PC-9 (cell line): ENCODE data around the gene FASLG. TPM values are rescaled to one million over a fixed set of nuclear protein-coding genes. Genes with fewer than 3 reads are reported as not detected.

Experiments used
- BruUV-seq: library from RNA; stranded (reverse); fragments of 400-500 nt; replicated peaks from 2 replicates; lab custom pipeline; 2021; lab: Mats Ljungman, UMichigan
- CTCF ChIA-PET: fragments of 300-600 bp; sonication (Branson Sonifier 250); formaldehyde crosslinking; loops from one replicate; lab custom pipeline; 2022; ENCODE audit warnings: antibody characterized with exemption; lab: Charles Lee
- POLR2A ChIA-PET: fragments of 300-600 bp; sonication (Branson Sonifier 250); formaldehyde crosslinking; loops from one replicate; lab custom pipeline; 2022; ENCODE audit warnings: antibody characterized with exemption; ENCODE audit not compliant: unreplicated experiment; lab: Charles Lee
- DNase-seq, 2 experiments: peaks; one replicate each; pipeline versions ENCODE4 v3.0.0 to v3.0.0-alpha.2; 2015 to 2022; ENCODE audit warnings: mixed read lengths in 1 of 2
- H2AFZ ChIP-seq: fragments of 200-600 bp; sonication (generic); 2 replicates; pipeline ENCODE4 v1.8.1; 2017; ENCODE audit warnings: antibody characterized with exemption
- H3F3A ChIP-seq: fragments of 200-600 bp; sonication (generic); 2 replicates; pipeline ENCODE4 v1.8.1; 2017; ENCODE audit warnings: antibody characterized with exemption, mild to moderate bottlenecking, low read depth; ENCODE audit not compliant: insufficient read depth
- H3K27ac ChIP-seq: fragments of 200-600 bp; sonication (generic); 2 replicates; pipeline ENCODE4 v1.6.1; 2016; ENCODE audit warnings: mixed run types
- H3K27me3 ChIP-seq: fragments of 200-600 bp; sonication (generic); 2 replicates; pipeline ENCODE4 v1.6.1; 2016; ENCODE audit warnings: low read depth, mixed run types; ENCODE audit not compliant: insufficient read depth
- H3K36me3 ChIP-seq: fragments of 200-600 bp; sonication (generic); 2 replicates; pipeline ENCODE4 v1.6.1; 2016; ENCODE audit warnings: low read depth, mixed run types
- H3K4me1 ChIP-seq: fragments of 200-600 bp; sonication (generic); replicated peaks from 2 replicates; pipeline ENCODE4 v1.6.1; 2016; ENCODE audit warnings: mixed run types; ENCODE audit not compliant: insufficient read depth
- H3K4me2 ChIP-seq: fragments of 200-600 bp; sonication (generic); 2 replicates; pipeline ENCODE4 v1.6.1; 2017; ENCODE audit warnings: mixed run types
- H3K4me3 ChIP-seq: fragments of 200-600 bp; sonication (generic); 2 replicates; pipeline ENCODE4 v1.6.1; 2016; ENCODE audit warnings: mixed run types
- H3K79me2 ChIP-seq: fragments of 200-600 bp; sonication (generic); 2 replicates; pipeline ENCODE4 v1.6.1; 2017; ENCODE audit warnings: low read depth, mixed run types
- H3K9me2 ChIP-seq: fragments of 200-600 bp; sonication (generic); 2 replicates; pipeline ENCODE4 v1.8.1; 2017; ENCODE audit warnings: mild to moderate bottlenecking; ENCODE audit not compliant: insufficient read depth
- H3K9me3 ChIP-seq: fragments of 200-600 bp; sonication (generic); 2 replicates; pipeline ENCODE4 v1.8.1; 2016; ENCODE audit warnings: low read depth; ENCODE audit not compliant: insufficient read depth
- H4K20me1 ChIP-seq: fragments of 200-600 bp; sonication (generic); 2 replicates; pipeline ENCODE4 v1.8.1; 2017; ENCODE audit not compliant: insufficient read depth
- CTCF ChIP-seq: fragments of 200-600 bp; sonication (generic); conservative IDR thresholded peaks from 2 replicates; pipeline ENCODE4 v1.6.1; 2017; ENCODE audit warnings: mixed run types, antibody characterized with exemption, mild to moderate bottlenecking, moderate library complexity
- EZH2 ChIP-seq: fragments of 200-600 bp; sonication (generic); IDR thresholded peaks from 2 replicates; pipeline ENCODE4 v1.8.0; 2017; ENCODE audit warnings: antibody characterized with exemption, low read depth
- intact Hi-C: fragments of 100-400 bp; cut with micrococcal nuclease; formaldehyde crosslinking; loops from one replicate; pipeline ENCODE4 v1.10.0; 2022; ENCODE audit not compliant: unreplicated experiment
- total RNA-seq: library from RNA; stranded (reverse); gene quantifications from 2 replicates; pipeline ENCODE4 v1.2.3, GENCODE V29; 2021

FASLG gene
- total RNA-seq, 1 experiment from 2014 or later = not detected

GRCh38 chr1:172637522-172637921 is 21.4 kb upstream of the FASLG start:
- H3K9me3 ChIP-seq = peaks cover 9% of the 10 kb centered on the region; the same call in 1 of the 2 replicates
- no peaks in the 10 kb centered on the region for H4K20me1 ChIP-seq
- H3K9me2 ChIP-seq = no peaks in the 10 kb centered on the region
- peak overlapping the region; percentile 87 for H3K27ac ChIP-seq
- CTCF ChIA-PET = interaction anchor here (0.6 to 1.0 kb wide), 2 partner anchors 83 to 836 kb away, joined by 3 to 4 read pairs; no protein-coding TSS in a partner anchor
- peaks cover 36% of the 10 kb centered on the region for H3K4me1 ChIP-seq
- no peak overlapping the region for H3K4me3 ChIP-seq
- no peaks in the 10 kb centered on the region for H3K27me3 ChIP-seq
- H3F3A ChIP-seq = peaks cover 28% of the 10 kb centered on the region
- no peak overlapping the region for H2AFZ ChIP-seq
- intact Hi-C loops = loop anchor here (5.0 to 10.0 kb wide), 3 partner anchors 50 to 283 kb away; no protein-coding TSS in a partner anchor
- no peaks in the 10 kb centered on the region for H3K36me3 ChIP-seq
- no peak for TF ChIP-seq EZH2
- no peak for TF ChIP-seq CTCF
- no TSS peak for BruUV-seq
- peak; percentile 9 to 42 for DNase-seq
- no peaks in the 10 kb centered on the region for H3K79me2 ChIP-seq
- POLR2A ChIA-PET = interaction anchor here (0.6 to 0.7 kb wide), 2 partner anchors 105 kb away, joined by 5 to 6 read pairs; partner anchors contain the start of gene SUCO
- H3K4me2 ChIP-seq = peak overlapping the region; percentile 71

GRCh38 chr1:172638249-172638648 is 20.7 kb upstream of the FASLG start:
- Histone ChIP-seq H3K27ac (peak overlapping the region; percentile 87), H3K9me2 (no peaks in the 10 kb centered on the region), H3F3A (peaks cover 31% of the 10 kb centered on the region), H4K20me1 (no peaks in the 10 kb centered on the region), H2AFZ (peak overlapping the region; percentile 58), H3K27me3 (no peaks in the 10 kb centered on the region), H3K36me3 (no peaks in the 10 kb centered on the region), H3K4me1 (peaks cover 43% of the 10 kb centered on the region), H3K4me3 (peak overlapping the region; percentile 20; the same call in 1 of the 2 replicates), H3K79me2 (no peaks in the 10 kb centered on the region), H3K9me3 (peaks cover 12% of the 10 kb centered on the region; the same call in 1 of the 2 replicates), H3K4me2 (peak overlapping the region; percentile 71)
- intact Hi-C loops = loop anchor here (2.0 to 10.0 kb wide), 4 partner anchors 51 to 283 kb away; no protein-coding TSS in a partner anchor
- ChIA-PET POLR2A (interaction anchor here (0.7 kb wide), 1 partner anchor 106 kb away, joined by 5 read pairs; no protein-coding TSS in a partner anchor), CTCF (interaction anchor here (0.9 kb wide), 1 partner anchor 138 kb away, joined by 3 read pairs; no protein-coding TSS in a partner anchor)
- DNase-seq = no peak
- TSS peak; percentile 67 for BruUV-seq
- TF ChIP-seq CTCF (no peak), EZH2 (no peak)

GRCh38 chr1:172638885-172639831 is 19.7 kb upstream of the FASLG start:
- no peaks in the 10 kb centered on the region for H3K27me3 ChIP-seq
- peak overlapping the region; percentile 58 for H2AFZ ChIP-seq
- TF ChIP-seq EZH2 = no peak
- no peak for TF ChIP-seq CTCF
- peak overlapping the region; percentile 87 for H3K27ac ChIP-seq
- H3K4me1 ChIP-seq = peaks cover 44% of the 10 kb centered on the region
- H4K20me1 ChIP-seq = no peaks in the 10 kb centered on the region
- peak overlapping the region; percentile 3; the same call in 1 of the 2 replicates for H3K4me3 ChIP-seq
- intact Hi-C loops = loop anchor here (1.0 to 10.0 kb wide), 6 partner anchors 52 to 284 kb away; partner anchors contain the start of gene SUCO
- no peaks in the 10 kb centered on the region for H3K36me3 ChIP-seq
- ChIA-PET CTCF (interaction anchor here (0.9 to 1.5 kb wide), 2 partner anchors 80 to 139 kb away, joined by 3 to 4 read pairs; no protein-coding TSS in a partner anchor), POLR2A (interaction anchor here (0.6 to 0.7 kb wide), 2 partner anchors 19 to 1383 kb away, joined by 4 read pairs; partner anchors contain the start of gene RC3H1)
- H3K9me3 ChIP-seq = peaks cover 13% of the 10 kb centered on the region; the same call in 1 of the 2 replicates
- H3F3A ChIP-seq = peaks cover 31% of the 10 kb centered on the region
- BruUV-seq = TSS peak; percentile 95
- peak overlapping the region; percentile 71 for H3K4me2 ChIP-seq
- no peaks in the 10 kb centered on the region for H3K79me2 ChIP-seq
- no peaks in the 10 kb centered on the region for H3K9me2 ChIP-seq
- DNase-seq = peak; percentile 55 to 98
